Skeletal muscle satellite cell (primary cell): ENCODE measurements around the gene RAP2B.
"Not testable (repeated sequence)": the region's sequence is repeated elsewhere in the genome, so short reads cannot be mapped to it uniquely, and the experiment has no call there.

ENCODE experiments used
- H3K27me3 ChIP-seq: 2 replicates; pipeline ENCODE4 v1.7.0; 2013; ENCODE audit warnings: low read length; ENCODE audit not compliant: control insufficient read depth, insufficient read depth
- H3K36me3 ChIP-seq: 2 replicates; pipeline ENCODE4 v1.7.0; 2013; ENCODE audit warnings: mild to moderate bottlenecking, control low read depth, low read length; ENCODE audit not compliant: insufficient read depth
- H3K4me1 ChIP-seq: 2 replicates; pipeline ENCODE4 v1.7.0; 2013; ENCODE audit warnings: low read length; ENCODE audit not compliant: control insufficient read depth, insufficient read depth
- H3K4me2 ChIP-seq: 2 replicates; pipeline ENCODE4 v1.7.0; 2013; ENCODE audit warnings: mild to moderate bottlenecking, low read length
- H3K4me3 ChIP-seq: 2 replicates; pipeline ENCODE4 v1.7.0; 2013; ENCODE audit warnings: low read length
- H3K9ac ChIP-seq: 2 replicates; pipeline ENCODE4 v1.7.0; 2013; ENCODE audit warnings: mild to moderate bottlenecking, low read depth, low read length, moderate library complexity
- H3K9me3 ChIP-seq: replicated peaks from 2 replicates; pipeline ENCODE4 v1.7.0; 2013; ENCODE audit warnings: mild to moderate bottlenecking, control low read depth, low read length

Gene RAP2B

GRCh38 chr3:153172796-153173757 is 11.1 kb downstream of the RAP2B start:
- H3K36me3 ChIP-seq, result no peaks in the 10 kb centered on the region
- H3K4me1 ChIP-seq, result no peaks in the 10 kb centered on the region

DNA sequence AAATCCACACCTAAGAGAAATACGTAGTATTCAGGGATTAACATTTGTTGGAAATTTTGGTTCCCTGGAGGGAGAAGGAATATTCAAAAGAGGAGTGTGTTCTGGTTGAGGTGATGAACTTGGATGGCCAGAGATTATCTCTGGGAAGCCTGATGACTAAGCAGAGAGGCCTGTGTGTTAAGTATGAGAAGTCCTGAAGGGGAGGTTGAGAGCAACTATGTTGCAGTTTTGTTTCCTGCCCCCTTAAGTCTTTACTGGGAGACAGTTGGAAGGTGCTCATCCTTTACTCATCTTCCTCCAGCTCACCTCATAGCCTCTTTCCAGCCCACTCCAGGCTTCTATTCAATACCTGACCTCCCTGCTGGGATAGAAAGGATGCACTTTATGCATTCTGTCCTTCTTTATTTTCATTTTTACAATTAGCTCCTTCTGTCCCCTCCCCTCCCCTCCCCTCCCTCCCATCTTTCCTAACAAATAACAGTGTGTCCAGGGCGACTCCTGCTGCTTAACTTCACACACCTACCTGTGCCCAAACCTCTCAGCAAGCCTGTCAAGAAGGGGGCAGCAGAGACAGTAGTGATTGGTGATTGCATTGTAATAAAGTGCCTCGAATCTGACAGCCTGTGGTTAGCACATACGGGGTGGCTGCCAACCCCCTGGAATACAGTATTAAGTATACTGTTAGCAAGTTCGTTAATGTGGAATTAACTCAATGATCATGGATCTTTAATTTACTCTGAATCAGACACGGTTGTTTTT is 11.9 kb downstream of the RAP2B start:
- H3K36me3 ChIP-seq, result no peaks in the 10 kb centered on the region
- H3K9me3 ChIP-seq, result no peaks in the 10 kb centered on the region

More at GRCh38 chr3:153172796-153173757, 11.1 kb downstream of the RAP2B start:
- Histone ChIP-seq H3K27me3 (no peaks in the 10 kb centered on the region), H3K4me2 (no peak overlapping the region), H3K9me3 (no peaks in the 10 kb centered on the region), H3K9ac (no peak overlapping the region), H3K4me3 (no peak overlapping the region)

GRCh38 chr3:153176197-153176596 is 14.2 kb downstream of the RAP2B start:
- Histone ChIP-seq H3K36me3 (no peaks in the 10 kb centered on the region), H3K9me3 (no peaks in the 10 kb centered on the region), H3K9ac (no peak overlapping the region), H3K4me2 (no peak overlapping the region), H3K4me3 (no peak overlapping the region), H3K27me3 (no peaks in the 10 kb centered on the region), H3K4me1 (no peaks in the 10 kb centered on the region)

More for the DNA sequence above, 11.9 kb downstream of the RAP2B start:
- Histone ChIP-seq H3K4me1 (no peaks in the 10 kb centered on the region), H3K4me2 (no peak overlapping the region), H3K4me3 (no peak overlapping the region), H3K27me3 (no peaks in the 10 kb centered on the region), H3K9ac (no peak overlapping the region)

DNA sequence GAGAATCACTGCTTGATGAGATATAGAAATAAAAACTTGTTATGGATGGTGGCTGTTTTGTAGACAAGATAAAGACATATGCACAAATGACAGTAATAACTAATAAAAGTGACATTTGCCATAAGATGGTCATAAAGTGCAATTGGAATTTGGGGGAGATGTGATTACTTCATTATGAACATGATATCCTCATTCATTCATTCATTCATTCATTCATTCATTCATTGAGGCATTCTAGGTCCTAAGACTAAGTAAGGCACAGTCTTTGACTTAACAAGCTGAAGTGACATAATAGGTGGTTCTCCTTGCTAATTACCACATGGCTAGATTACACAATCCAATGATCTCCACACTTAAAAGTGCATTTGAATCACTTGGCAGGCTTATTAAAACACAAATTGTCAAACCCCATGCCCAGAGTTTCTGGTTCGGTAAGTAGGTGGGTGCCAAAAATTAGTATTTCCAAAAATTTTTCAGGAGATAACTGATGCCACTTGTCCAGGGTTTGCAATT is 18.9 kb downstream of the RAP2B start:
- H3K4me3 ChIP-seq, result no peak overlapping the region
- H3K9me3 ChIP-seq, result no peaks in the 10 kb centered on the region
- H3K27me3 ChIP-seq, result no peaks in the 10 kb centered on the region
- peaks cover 8% of the 10 kb centered on the region for H3K4me1 ChIP-seq
- H3K36me3 ChIP-seq, result no peaks in the 10 kb centered on the region
- H3K9ac ChIP-seq, result no peak overlapping the region
- no peak overlapping the region for H3K4me2 ChIP-seq

- H3K4me2 ChIP-seq, result peak overlapping the region; percentile 39
- no peak overlapping the region for H3K4me3 ChIP-seq
- H3K36me3 ChIP-seq, result no peaks in the 10 kb centered on the region
- no peaks in the 10 kb centered on the region for H3K9me3 ChIP-seq
- H3K27me3 ChIP-seq, result no peaks in the 10 kb centered on the region
- H3K4me1 ChIP-seq, result peaks cover 8% of the 10 kb centered on the region
- H3K9ac ChIP-seq, result no peak overlapping the region
These were observed 20.7 kb downstream of the RAP2B start for GRCh38 chr3:153182501-153183293.

DNA sequence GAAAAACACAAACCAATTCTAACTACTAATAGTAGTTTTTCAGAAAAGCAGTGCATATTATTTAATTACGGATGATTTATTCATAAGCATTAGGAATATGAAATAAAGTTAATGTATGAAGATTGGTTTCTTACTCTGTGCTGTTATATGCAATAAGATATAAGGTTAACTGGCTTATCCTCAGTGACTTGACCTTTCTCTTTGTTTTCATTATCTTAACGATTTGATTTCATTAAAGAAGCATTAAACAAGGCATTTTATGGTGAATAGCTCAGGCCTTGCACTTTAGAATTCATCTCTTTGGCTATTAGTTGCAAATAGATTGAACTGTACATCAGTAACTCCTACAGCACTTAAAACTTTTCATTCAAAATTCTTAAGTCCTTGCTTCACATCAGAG is 28.9 kb downstream of the RAP2B start:
- Histone ChIP-seq H3K27me3 (no peaks in the 10 kb centered on the region), H3K4me2 (no peak overlapping the region), H3K9me3 (no peaks in the 10 kb centered on the region), H3K36me3 (no peaks in the 10 kb centered on the region), H3K9ac (no peak overlapping the region), H3K4me3 (no peak overlapping the region), H3K4me1 (no peaks in the 10 kb centered on the region)

GRCh38 chr3:153192327-153192726 is 30.3 kb downstream of the RAP2B start:
- no peaks in the 10 kb centered on the region for H3K9me3 ChIP-seq

GRCh38 chr3:153193786-153194476 is 31.9 kb downstream of the RAP2B start:
- not testable (repeated sequence) for H3K4me1 ChIP-seq

More at GRCh38 chr3:153192327-153192726, 30.3 kb downstream of the RAP2B start:
- Histone ChIP-seq H3K27me3 (no peaks in the 10 kb centered on the region), H3K4me3 (no peak overlapping the region), H3K36me3 (no peaks in the 10 kb centered on the region), H3K4me2 (no peak overlapping the region), H3K4me1 (no peaks in the 10 kb centered on the region), H3K9ac (no peak overlapping the region)

DNA sequence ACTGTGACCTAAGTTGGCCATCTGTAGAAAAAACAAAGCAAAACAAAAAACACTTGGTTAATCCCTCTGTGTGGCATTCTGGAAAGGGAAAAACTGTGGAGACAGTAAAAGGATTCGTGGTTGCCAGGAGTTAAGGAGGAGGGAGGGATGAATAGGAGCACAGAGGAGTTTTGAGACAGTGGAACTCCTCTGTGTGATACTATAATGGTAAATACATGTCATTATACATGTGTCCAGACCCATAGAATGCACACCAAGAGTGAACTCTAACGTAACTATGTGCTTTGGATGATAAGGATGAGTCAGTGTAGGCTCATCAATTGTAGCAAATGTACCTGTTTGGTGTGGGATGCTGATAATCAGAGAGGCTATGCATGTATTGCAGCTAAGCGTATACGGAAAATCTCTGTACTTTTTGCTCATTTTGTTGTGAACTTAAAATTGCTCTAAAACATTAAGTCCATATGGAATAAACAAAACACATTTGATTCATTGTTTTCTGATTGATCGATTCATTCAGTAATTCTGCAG is 33.4 kb downstream of the RAP2B start:
- Histone ChIP-seq H3K4me2 (no peak overlapping the region), H3K27me3 (no peaks in the 10 kb centered on the region), H3K9ac (no peak overlapping the region), H3K4me1 (no peaks in the 10 kb centered on the region), H3K9me3 (no peaks in the 10 kb centered on the region), H3K4me3 (no peak overlapping the region), H3K36me3 (no peaks in the 10 kb centered on the region)

More at GRCh38 chr3:153193786-153194476, 31.9 kb downstream of the RAP2B start:
- H3K4me3 ChIP-seq, H3K4me2 ChIP-seq, H3K9me3 ChIP-seq, H3K9ac ChIP-seq, H3K36me3 ChIP-seq, H3K27me3 ChIP-seq: not testable (repeated sequence)

DNA sequence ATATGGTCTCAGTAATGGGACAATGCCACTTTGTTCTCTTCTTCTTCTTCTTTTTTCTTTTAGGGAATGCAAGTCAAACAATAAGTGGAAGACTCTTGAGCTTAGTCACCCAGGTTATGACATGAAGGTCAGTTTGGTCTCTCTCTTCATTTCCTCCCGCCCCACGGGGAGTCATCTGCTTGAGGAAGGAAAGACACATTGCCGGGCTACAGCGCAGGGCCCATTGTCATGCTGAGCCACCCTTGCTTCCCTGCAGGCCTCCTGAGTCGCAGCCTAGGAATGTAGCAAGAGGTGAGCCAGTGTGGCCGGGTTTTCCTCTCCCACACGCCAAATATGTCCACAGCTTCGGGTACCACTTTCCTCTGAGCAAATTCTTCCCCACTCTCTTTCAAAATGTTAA is 47.6 kb downstream of the RAP2B start:
- Histone ChIP-seq H3K4me1 (peaks cover 5% of the 10 kb centered on the region), H3K9ac (no peak overlapping the region), H3K27me3 (no peaks in the 10 kb centered on the region), H3K4me2 (peak overlapping the region; percentile 26), H3K36me3 (no peaks in the 10 kb centered on the region), H3K4me3 (peak overlapping the region; percentile 40), H3K9me3 (no peaks in the 10 kb centered on the region)
